ENCODE results near the gene IGIP.

DNA sequence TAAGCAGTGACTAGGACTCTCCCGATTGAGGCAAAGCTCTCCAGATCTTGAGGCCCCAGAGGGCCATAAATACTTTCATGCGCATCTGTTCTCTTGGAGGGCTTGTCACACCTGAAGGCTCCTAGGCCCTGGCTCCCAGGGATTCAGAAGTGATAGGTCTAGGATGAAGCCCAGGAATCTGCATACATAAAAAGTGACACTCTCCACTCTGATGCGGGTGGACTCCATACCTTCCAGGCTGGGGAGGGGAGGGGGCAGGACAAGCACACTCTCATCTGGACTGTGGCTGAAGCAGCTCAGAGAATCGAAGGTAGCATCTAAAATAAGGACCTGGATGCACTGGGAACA, 40.2 kb downstream of the IGIP start:
- TF ChIP-seq, protein P1, sequence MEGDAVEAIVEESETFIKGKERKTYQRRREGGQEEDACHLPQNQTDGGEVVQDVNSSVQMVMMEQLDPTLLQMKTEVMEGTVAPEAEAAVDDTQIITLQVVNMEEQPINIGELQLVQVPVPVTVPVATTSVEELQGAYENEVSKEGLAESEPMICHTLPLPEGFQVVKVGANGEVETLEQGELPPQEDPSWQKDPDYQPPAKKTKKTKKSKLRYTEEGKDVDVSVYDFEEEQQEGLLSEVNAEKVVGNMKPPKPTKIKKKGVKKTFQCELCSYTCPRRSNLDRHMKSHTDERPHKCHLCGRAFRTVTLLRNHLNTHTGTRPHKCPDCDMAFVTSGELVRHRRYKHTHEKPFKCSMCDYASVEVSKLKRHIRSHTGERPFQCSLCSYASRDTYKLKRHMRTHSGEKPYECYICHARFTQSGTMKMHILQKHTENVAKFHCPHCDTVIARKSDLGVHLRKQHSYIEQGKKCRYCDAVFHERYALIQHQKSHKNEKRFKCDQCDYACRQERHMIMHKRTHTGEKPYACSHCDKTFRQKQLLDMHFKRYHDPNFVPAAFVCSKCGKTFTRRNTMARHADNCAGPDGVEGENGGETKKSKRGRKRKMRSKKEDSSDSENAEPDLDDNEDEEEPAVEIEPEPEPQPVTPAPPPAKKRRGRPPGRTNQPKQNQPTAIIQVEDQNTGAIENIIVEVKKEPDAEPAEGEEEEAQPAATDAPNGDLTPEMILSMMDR (IDR thresholded peaks at IDR 0.05): no peak
- TF ChIP-seq EZH2 (IDR thresholded peaks at IDR 0.05): no peak

Data from neural progenitor cell (in vitro differentiated cells).